Caki2 (cell line): ENCODE measurements around the gene RNF34. TPM values are rescaled to one million over a fixed set of nuclear protein-coding genes. Genes with fewer than 3 reads are reported as not detected.
"Not testable (repeated sequence)": the region's sequence is repeated elsewhere in the genome, so short reads cannot be mapped to it uniquely, and the experiment has no call there.

Experiments
- DNase-seq: peaks from one replicate; pipeline ENCODE4 v3.0.0-alpha.2; 2015; ENCODE audit warnings: low read depth
- in situ Hi-C: cut with HindIII; loops from 2 replicates; pipeline ENCODE4 v1.10.0; 2016; ENCODE audit warnings: low sequenced_read_pairs, low pct_unique_long_range_greater_than_20kb, mixed read lengths
- total RNA-seq: library from RNA; depleted of rRNA; stranded (reverse); fragments of >200 nt; shearing (Covaris generic); gene quantifications from 2 replicates; pipeline ENCODE4 v1.2.3, GENCODE V29; 2014; ENCODE audit warnings: low replicate concordance; rRNA removed

RNF34 gene
- 37.0 and 47.9 TPM in 2 replicates for total RNA-seq

- peak; percentile 99 for DNase-seq
- in situ Hi-C loops = no loop called here
Measured at GRCh38 chr12:121399391-121400331, at the start of gene RNF34. Gene RNF34, plus strand, starts transcription at chr12:121400118. Its CDS starts 95 bp downstream, at chr12:121400213.

GRCh38 chr12:121351820-121352681 is 47.9 kb upstream of the RNF34 start, which contains the start of gene ANAPC5:
Gene ANAPC5, minus strand, starts transcription at chr12:121352411. Its CDS starts 71 bp downstream, at chr12:121352340.
- DNase-seq = peak; percentile 98
- in situ Hi-C loops = no loop called here

- in situ Hi-C loops = no loop called here
- DNase-seq = no peak
Measured at GRCh38 chr12:121352682-121353018, 47.3 kb upstream of the RNF34 start.

DNA sequence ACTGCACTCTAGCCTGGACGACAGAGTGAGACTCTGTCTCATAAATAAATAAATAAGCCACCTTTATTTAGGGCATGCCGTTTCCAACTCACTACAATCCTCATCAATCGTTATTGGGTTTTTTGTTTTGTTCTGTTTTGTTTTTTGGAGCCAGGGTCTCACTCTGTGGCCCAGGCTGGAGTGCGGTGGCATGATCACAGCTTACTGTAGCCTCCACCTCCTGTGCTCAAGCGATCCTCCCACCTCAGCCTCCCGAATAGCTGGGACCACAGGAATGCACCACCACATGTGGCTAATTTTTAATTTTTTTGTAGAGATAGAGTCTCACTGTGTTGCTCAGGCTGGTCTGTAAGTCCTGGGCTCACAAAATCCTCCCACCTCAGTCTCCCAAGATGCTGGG is 44.1 kb upstream of the RNF34 start:
- no peak for DNase-seq
- in situ Hi-C loops = no loop called here

GRCh38 chr12:121356657-121357056 is 43.3 kb upstream of the RNF34 start:
- in situ Hi-C loops = no loop called here
- no peak for DNase-seq

DNA sequence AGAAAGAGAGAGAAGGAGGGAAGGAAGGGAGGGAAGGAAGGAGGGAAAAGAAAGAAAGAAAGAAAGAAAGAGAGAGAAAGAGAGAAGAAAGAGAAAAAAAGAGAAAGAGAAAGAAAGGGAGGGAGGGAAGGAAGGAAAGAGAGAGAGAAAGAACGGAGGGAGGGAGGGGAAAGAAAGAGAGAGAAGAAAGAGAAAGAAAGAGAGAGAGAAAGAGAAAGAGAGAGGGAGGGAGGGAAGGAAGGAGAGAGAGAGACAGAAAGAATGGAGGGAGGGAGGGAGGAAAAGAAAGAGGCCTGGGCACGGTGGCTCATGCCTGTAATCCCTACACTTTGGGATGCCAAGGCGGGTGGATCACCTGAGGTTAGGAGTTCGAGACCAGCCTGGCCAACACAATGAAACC is 42.6 kb upstream of the RNF34 start:
- in situ Hi-C loops = no loop called here

DNA sequence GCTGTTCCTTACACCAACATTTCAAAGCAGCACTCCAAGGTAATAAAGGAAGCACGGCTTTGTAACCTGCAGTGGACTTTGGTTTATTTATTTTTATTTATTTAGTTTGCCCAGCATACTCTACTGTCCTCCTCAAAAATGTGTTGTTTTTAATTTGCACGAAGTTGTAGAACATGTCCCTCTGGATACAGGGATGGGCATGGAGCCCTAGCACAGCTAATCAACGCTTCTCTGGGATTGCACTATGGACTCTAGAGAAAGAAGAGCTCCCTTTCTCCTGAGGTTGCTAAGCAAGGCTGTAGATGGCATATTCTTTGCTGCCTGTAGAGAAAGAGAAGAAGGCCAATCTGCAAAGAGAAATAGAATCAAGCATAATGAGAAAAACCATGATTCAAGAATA is 41.8 kb upstream of the RNF34 start:
- DNase-seq = no peak
- in situ Hi-C loops = no loop called here

More for the DNA sequence above, 42.6 kb upstream of the RNF34 start:
- DNase-seq = no peak

DNA sequence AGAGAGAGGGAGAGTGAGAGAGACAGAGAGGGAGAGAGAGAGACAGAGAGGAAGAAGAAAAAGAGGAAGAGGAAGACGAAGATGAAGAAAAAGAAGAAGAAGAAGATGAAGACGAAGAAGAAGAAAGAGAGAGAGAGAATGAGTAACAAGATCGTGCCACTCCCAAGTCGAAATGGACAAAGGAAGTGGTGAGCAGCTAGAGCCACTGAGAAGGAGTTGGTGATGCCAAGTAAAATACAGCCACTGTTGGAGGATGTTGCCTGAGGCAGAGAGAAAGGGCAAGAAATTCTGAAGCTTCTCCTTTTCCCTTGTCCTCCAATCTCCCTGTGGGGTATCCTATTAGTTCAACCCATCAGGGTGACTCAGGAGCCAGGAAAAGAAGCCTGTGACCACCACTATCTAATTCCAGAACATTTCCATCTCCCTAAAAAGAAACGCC is 35.2 kb upstream of the RNF34 start:
- DNase-seq = no peak
- in situ Hi-C loops = no loop called here

DNA sequence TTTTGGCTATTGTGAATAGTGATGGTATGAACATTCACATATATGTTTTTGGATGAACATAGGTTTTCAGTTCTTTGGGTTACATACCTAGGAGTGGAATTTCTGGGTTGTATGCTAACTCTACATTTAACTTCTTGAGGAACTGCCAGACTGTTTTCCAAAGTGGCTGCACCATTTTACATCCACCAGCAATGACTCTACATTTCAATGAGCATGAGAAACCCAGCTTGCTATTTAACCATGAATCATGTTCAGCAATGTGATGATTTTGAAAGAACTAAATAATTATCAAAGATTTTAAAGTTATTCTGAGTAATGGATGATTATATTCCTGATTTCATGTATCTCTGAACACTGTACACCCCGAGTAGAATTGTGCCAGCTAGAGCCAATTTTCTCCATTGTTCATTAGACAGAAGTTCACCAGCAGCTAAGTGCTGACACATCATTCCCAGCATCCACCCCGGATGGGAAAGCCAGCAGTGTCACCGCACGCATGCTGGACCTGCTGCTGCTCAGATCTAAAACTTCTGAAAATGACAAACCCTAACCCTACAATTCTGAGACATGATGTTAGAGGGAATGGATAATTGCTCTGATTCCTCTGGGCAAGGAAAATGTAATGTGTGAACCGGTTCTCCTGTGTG is 34.4 kb upstream of the RNF34 start:
- DNase-seq = no peak
- in situ Hi-C loops = no loop called here

DNA sequence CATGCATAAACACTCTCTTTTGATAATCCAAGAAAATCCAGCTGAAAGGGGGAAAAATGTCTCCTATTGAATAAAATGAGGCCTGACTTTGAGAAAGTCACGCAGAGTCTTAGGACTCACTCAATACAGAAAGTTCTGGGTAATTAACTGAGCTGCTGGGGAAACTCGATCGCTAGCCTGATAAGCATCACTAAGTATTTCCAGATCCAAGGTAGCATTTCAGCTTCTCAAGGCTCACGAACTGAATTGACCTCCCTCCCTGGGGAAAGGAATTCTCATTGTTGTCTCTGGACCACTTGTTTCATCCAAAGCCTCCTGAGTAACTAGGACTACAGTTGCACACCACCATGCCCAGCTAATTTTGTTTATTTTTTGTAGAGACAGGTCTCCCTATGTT is 33.9 kb upstream of the RNF34 start:
- no peak for DNase-seq
- in situ Hi-C loops = no loop called here

DNA sequence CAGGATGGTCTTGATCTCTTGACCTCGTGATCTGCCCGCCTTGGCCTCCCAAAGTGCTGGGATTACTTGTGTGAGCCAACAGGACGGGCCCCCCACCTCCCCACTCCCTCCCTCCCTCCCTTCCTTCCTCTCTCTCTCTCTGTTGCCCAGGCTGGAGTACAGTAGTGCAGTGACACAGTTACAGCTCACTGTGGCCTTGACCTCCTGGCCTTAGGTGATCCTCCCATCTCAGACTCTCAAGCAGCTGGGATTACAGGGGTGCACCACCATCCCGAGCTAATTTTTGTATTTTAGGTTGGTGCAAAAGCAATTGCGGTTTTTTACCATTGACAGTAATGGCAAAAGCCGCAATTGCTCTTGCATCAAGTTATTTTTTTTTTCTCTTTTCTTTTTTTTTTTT is 28.5 kb upstream of the RNF34 start:
- no peak for DNase-seq
- in situ Hi-C loops = no loop called here

GRCh38 chr12:121373755-121374154 is 26.2 kb upstream of the RNF34 start:
- DNase-seq = no peak
- in situ Hi-C loops = no loop called here

DNA sequence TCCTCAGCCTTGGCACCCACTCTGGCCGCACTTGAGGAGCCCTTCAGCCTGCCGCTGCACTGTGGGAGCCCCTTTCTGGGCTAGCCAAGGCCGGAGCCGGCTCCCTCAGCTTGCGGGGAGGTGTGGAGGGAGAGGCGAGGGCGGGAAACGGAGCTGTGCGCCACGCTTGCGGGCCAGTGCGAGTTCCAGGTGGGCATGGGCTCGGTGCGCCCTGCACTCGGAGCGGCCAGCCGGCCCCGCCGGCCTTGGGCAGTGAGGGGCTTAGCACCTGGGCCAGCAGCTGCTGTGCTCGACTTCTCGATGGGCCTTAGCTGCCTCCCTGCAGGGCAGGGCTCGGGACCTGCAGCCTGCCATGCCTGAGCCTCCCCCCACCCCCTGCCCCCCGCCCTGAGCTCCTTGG is 25.6 kb upstream of the RNF34 start:
- DNase-seq, in situ Hi-C loops: not testable (repeated sequence)

DNA sequence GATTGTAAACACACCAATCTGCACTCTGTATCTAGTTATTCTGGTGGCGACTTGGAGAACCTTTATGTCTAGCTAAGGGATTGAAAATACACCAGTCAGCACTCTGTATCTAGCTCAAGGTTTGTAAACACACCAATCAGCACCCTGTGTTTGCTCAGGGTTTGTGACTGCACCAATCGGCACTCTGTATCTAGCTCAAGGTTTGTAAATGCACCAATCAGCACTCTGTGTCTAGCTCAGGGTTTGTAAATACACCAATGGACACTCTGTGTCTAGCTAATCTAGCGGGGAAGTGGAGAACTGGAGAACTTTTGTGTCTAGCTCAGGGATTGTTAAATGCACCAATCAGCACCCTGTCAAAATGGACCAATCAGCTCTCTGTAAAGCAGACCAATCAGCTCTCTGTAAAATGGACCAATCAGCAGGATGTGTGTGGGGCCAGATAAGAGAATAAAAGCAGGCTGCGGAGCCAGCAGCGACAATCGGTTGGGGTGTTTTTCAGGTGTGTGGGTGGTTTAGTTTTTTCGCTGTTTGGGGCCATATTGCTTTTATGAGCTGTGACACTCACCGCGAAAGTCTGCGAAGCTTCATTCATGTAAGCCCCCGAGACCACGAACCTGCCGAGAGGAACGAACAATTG is 24.9 kb upstream of the RNF34 start:
- in situ Hi-C loops, DNase-seq: not testable (repeated sequence)

GRCh38 chr12:121376754-121377697 is 22.9 kb upstream of the RNF34 start:
- DNase-seq = peak; percentile 41

GRCh38 chr12:121378736-121379135 is 21.2 kb upstream of the RNF34 start:
- DNase-seq = no peak
- in situ Hi-C loops = no loop called here

More at GRCh38 chr12:121376754-121377697, 22.9 kb upstream of the RNF34 start:
- in situ Hi-C loops = no loop called here

DNA sequence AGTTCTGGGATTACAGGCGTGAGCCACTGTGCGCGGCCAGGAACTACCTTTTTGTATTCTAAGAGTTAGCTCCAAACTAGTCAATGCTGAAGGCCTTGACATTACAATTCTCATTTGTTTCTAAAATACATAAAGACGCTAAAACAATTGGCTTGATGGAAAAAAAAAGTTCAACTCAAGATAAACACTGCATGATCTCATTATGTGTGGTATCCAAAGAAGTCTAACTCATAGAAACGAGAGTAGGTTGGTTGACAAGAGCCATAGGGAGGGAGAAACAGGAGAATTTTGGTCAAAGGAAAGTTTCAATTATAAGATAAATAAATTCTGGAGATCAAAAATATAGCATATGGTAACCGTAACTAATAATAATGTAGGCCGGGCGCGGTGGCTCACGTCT is 20.0 kb upstream of the RNF34 start:
- in situ Hi-C loops = no loop called here
- no peak for DNase-seq
